ENCODE measurements around the gene SMAD2.

SMAD2 gene

GRCh38 chr18:47893047-47893446 lies 37.4 kb downstream of the SMAD2 start:
- H2AFZ ChIP-seq (ENCODE audit: low read length): no peak overlapping the region
- H3K9me3 ChIP-seq (ENCODE audit: insufficient read depth, low read depth, low read length): no peaks in the 10 kb centered on the region
- peaks cover 65% of the 10 kb centered on the region; the same call in 1 of the 2 replicates for H3K36me3 ChIP-seq (ENCODE audit: insufficient read depth, low read length)
- no peaks in the 10 kb centered on the region for H3K9me2 ChIP-seq (replicated peaks; ENCODE audit: low read depth, low read length)
- no peaks in the 10 kb centered on the region for H3K27me3 ChIP-seq (ENCODE audit: insufficient read depth, low read length, poor library complexity, severe bottlenecking)
- no peak for TF ChIP-seq EZH2phosphoT487 (IDR thresholded peaks at IDR 0.05; ENCODE audit: borderline replicate concordance)
- TF ChIP-seq CTCF (conservative IDR thresholded peaks at IDR 0.05; ENCODE audit: low read length): no peak
- H4K20me1 ChIP-seq (ENCODE audit: insufficient read depth, low read length, poor library complexity, severe bottlenecking): peaks cover 54% of the 10 kb centered on the region
- H3K79me2 ChIP-seq (ENCODE audit: insufficient read depth, low read length): peaks cover 78% of the 10 kb centered on the region
- no peaks in the 10 kb centered on the region for H3F3A ChIP-seq (ENCODE audit: low read depth)
- no peak overlapping the region for H3K4me2 ChIP-seq (ENCODE audit: low read depth, low read length, poor library complexity, severe bottlenecking)
- no peak overlapping the region for H3K4me3 ChIP-seq (ENCODE audit: low read length, poor library complexity, severe bottlenecking)
- H3K4me1 ChIP-seq (ENCODE audit: insufficient read depth, low read length, poor library complexity, severe bottlenecking): peaks cover 10% of the 10 kb centered on the region
- H3K9ac ChIP-seq (ENCODE audit: low read depth, low read length, poor library complexity, severe bottlenecking): no peak overlapping the region

- no peaks in the 10 kb centered on the region for H3K9me2 ChIP-seq (replicated peaks; ENCODE audit: low read depth, low read length)
- no peak overlapping the region for H3K4me2 ChIP-seq (ENCODE audit: low read depth, low read length, poor library complexity, severe bottlenecking)
- no peak overlapping the region for H3K9ac ChIP-seq (ENCODE audit: low read depth, low read length, poor library complexity, severe bottlenecking)
- no peaks in the 10 kb centered on the region for H3K27me3 ChIP-seq (ENCODE audit: insufficient read depth, low read length, poor library complexity, severe bottlenecking)
- H3K36me3 ChIP-seq (ENCODE audit: insufficient read depth, low read length): peaks cover 61% of the 10 kb centered on the region
- peaks cover 10% of the 10 kb centered on the region for H3K4me1 ChIP-seq (ENCODE audit: insufficient read depth, low read length, poor library complexity, severe bottlenecking)
- no peaks in the 10 kb centered on the region for H3K9me3 ChIP-seq (ENCODE audit: insufficient read depth, low read depth, low read length)
- no peak overlapping the region for H3K4me3 ChIP-seq (ENCODE audit: low read length, poor library complexity, severe bottlenecking)
- H3K79me2 ChIP-seq (ENCODE audit: insufficient read depth, low read length): peaks cover 65% of the 10 kb centered on the region
- no peak overlapping the region for H2AFZ ChIP-seq (ENCODE audit: low read length)
- TF ChIP-seq EZH2phosphoT487 (IDR thresholded peaks at IDR 0.05; ENCODE audit: borderline replicate concordance) (no peak), CTCF (conservative IDR thresholded peaks at IDR 0.05; ENCODE audit: low read length) (no peak)
- peaks cover 41% of the 10 kb centered on the region for H4K20me1 ChIP-seq (ENCODE audit: insufficient read depth, low read length, poor library complexity, severe bottlenecking)
- H3F3A ChIP-seq (ENCODE audit: low read depth): peaks cover 5% of the 10 kb centered on the region
These were observed 42.3 kb downstream of the SMAD2 start for GRCh38 chr18:47888156-47888555.

- H3K4me2 ChIP-seq (ENCODE audit: low read depth, low read length, poor library complexity, severe bottlenecking): no peak overlapping the region
- TF ChIP-seq EZH2phosphoT487 (IDR thresholded peaks at IDR 0.05; ENCODE audit: borderline replicate concordance) (no peak), CTCF (conservative IDR thresholded peaks at IDR 0.05; ENCODE audit: low read length) (no peak)
- no peak overlapping the region for H3K9ac ChIP-seq (ENCODE audit: low read depth, low read length, poor library complexity, severe bottlenecking)
- H3K79me2 ChIP-seq (ENCODE audit: insufficient read depth, low read length): peaks cover 62% of the 10 kb centered on the region
- H3K4me3 ChIP-seq (ENCODE audit: low read length, poor library complexity, severe bottlenecking): no peak overlapping the region
- no peak overlapping the region for H2AFZ ChIP-seq (ENCODE audit: low read length)
- peaks cover 70% of the 10 kb centered on the region for H3K36me3 ChIP-seq (ENCODE audit: insufficient read depth, low read length)
- peaks cover 36% of the 10 kb centered on the region for H4K20me1 ChIP-seq (ENCODE audit: insufficient read depth, low read length, poor library complexity, severe bottlenecking)
- no peaks in the 10 kb centered on the region for H3K27me3 ChIP-seq (ENCODE audit: insufficient read depth, low read length, poor library complexity, severe bottlenecking)
- peaks cover 5% of the 10 kb centered on the region for H3F3A ChIP-seq (ENCODE audit: low read depth)
- peaks cover 10% of the 10 kb centered on the region for H3K4me1 ChIP-seq (ENCODE audit: insufficient read depth, low read length, poor library complexity, severe bottlenecking)
- no peaks in the 10 kb centered on the region for H3K9me2 ChIP-seq (replicated peaks; ENCODE audit: low read depth, low read length)
- no peaks in the 10 kb centered on the region for H3K9me3 ChIP-seq (ENCODE audit: insufficient read depth, low read depth, low read length)
These were observed 43.2 kb downstream of the SMAD2 start for GRCh38 chr18:47887227-47887626.

Data from Loucy (cell line).